MCF 10A (cell line): ENCODE results near the gene PLD5. TPM values are rescaled to one million over a fixed set of nuclear protein-coding genes. Genes with fewer than 3 reads are reported as not detected.

ENCODE experiments used
- BruUV-seq: library from RNA; stranded (reverse); fragments of 400-500 nt; replicated peaks from 2 replicates; lab custom pipeline; 2021; lab: Mats Ljungman, UMichigan
- CTCF ChIA-PET: fragments of 300-600 bp; sonication (Branson Sonifier 250); formaldehyde crosslinking; extraction: SDS; loops from one replicate; lab custom pipeline; 2021; ENCODE audit warnings: antibody characterized with exemption, inconsistent platforms; lab: Yijun Ruan, JAX
- POLR2A ChIA-PET: fragments of 300-600, 350-650 bp; sonication (Branson Sonifier 250); formaldehyde crosslinking; extraction: SDS; loops from one replicate; lab custom pipeline; 2020; ENCODE audit warnings: antibody characterized with exemption, inconsistent platforms; lab: Yijun Ruan, JAX
- DNase-seq: peaks from one replicate; pipeline ENCODE4 v3.0.0-alpha.2; 2018; ENCODE audit not compliant: unreplicated experiment
- H3K27ac Mint-ChIP-seq: one replicate; pipeline ENCODE4 v1.8.0; 2022; ENCODE audit warnings: mild to moderate bottlenecking, low read depth, mixed read lengths; ENCODE audit not compliant: unreplicated experiment
- H3K27me3 Mint-ChIP-seq: one replicate; pipeline ENCODE4 v1.8.0; 2022; ENCODE audit warnings: mixed read lengths; ENCODE audit not compliant: insufficient read depth, unreplicated experiment
- H3K36me3 Mint-ChIP-seq: one replicate; pipeline ENCODE4 v1.8.0; 2022; ENCODE audit warnings: mild to moderate bottlenecking, moderate library complexity, mixed read lengths; ENCODE audit not compliant: insufficient read depth, unreplicated experiment
- H3K4me1 Mint-ChIP-seq: one replicate; pipeline ENCODE4 v1.8.0; 2022; ENCODE audit warnings: mixed read lengths; ENCODE audit not compliant: insufficient read depth, unreplicated experiment
- H3K4me3 Mint-ChIP-seq: one replicate; pipeline ENCODE4 v1.8.0; 2022; ENCODE audit warnings: mild to moderate bottlenecking, moderate library complexity, mixed read lengths; ENCODE audit not compliant: unreplicated experiment
- H3K9me3 Mint-ChIP-seq: one replicate; pipeline ENCODE4 v1.8.0; 2022; ENCODE audit warnings: mixed read lengths; ENCODE audit not compliant: unreplicated experiment
- CTCF ChIP-seq: fragments of 200-600 bp; IDR thresholded peaks from one replicate; pipeline ENCODE4 v1.8.0; 2022; ENCODE audit warnings: antibody characterized with exemption, mild to moderate bottlenecking; ENCODE audit not compliant: unreplicated experiment
- intact Hi-C: fragments of 100-400 bp; cut with micrococcal nuclease; formaldehyde crosslinking; loops from 2 replicates; pipeline ENCODE4 v1.14.1; 2022
- total RNA-seq: library from RNA; stranded (reverse); gene quantifications from 2 replicates; pipeline ENCODE4 v1.2.3, GENCODE V29; 2022

PLD5 gene
- total RNA-seq, 1 experiment from 2014 or later: 18.3 TPM

GRCh38 chr1:242147096-242147976 lies 377.2 kb downstream of the PLD5 start:
- DNase-seq: peak; percentile 97
- peaks cover 8% of the 10 kb centered on the region for H3K4me1 Mint-ChIP-seq
- intact Hi-C loops: no loop called here
- no peaks in the 10 kb centered on the region for H3K27me3 Mint-ChIP-seq
- no peaks in the 10 kb centered on the region for H3K36me3 Mint-ChIP-seq
- no peak for TF ChIP-seq CTCF
- ChIA-PET CTCF (interaction anchor here (1.1 to 1.5 kb wide), 2 partner anchors 18 to 307 kb away, joined by 3 to 5 read pairs; no protein-coding TSS in a partner anchor), POLR2A (interaction anchor here (0.6 to 2.2 kb wide), 3 partner anchors 10 to 266 kb away, joined by 3 to 5 read pairs (median 4); no protein-coding TSS in a partner anchor)
- peak overlapping the region; percentile 76 for H3K27ac Mint-ChIP-seq
- H3K9me3 Mint-ChIP-seq: no peaks in the 10 kb centered on the region
- BruUV-seq: no TSS peak
- peak overlapping the region; percentile 53 for H3K4me3 Mint-ChIP-seq

GRCh38 chr1:242146652-242147051 lies 377.8 kb downstream of the PLD5 start:
- peak overlapping the region; percentile 76 for H3K27ac Mint-ChIP-seq
- no peaks in the 10 kb centered on the region for H3K9me3 Mint-ChIP-seq
- CTCF ChIA-PET: interaction anchor here (1.0 kb wide), 1 partner anchor 28 kb away, joined by 3 read pairs; no protein-coding TSS in a partner anchor
- TF ChIP-seq CTCF: no peak
- peak overlapping the region; percentile 53 for H3K4me3 Mint-ChIP-seq
- H3K36me3 Mint-ChIP-seq: no peaks in the 10 kb centered on the region
- POLR2A ChIA-PET: interaction anchor here (0.8 kb wide), 1 partner anchor 54 kb away, joined by 3 read pairs; no protein-coding TSS in a partner anchor
- peak; percentile 62 for DNase-seq
- BruUV-seq: no TSS peak
- no peaks in the 10 kb centered on the region for H3K27me3 Mint-ChIP-seq
- peaks cover 8% of the 10 kb centered on the region for H3K4me1 Mint-ChIP-seq
- intact Hi-C loops: no loop called here

GRCh38 chr1:242140836-242141235 lies 383.7 kb downstream of the PLD5 start:
- Mint-ChIP-seq H3K36me3 (no peaks in the 10 kb centered on the region), H3K27me3 (no peaks in the 10 kb centered on the region), H3K27ac (no peak overlapping the region), H3K9me3 (no peaks in the 10 kb centered on the region), H3K4me3 (no peak overlapping the region), H3K4me1 (no peaks in the 10 kb centered on the region)
- intact Hi-C loops: no loop called here
- BruUV-seq: no TSS peak
- no peak for DNase-seq
- ChIA-PET POLR2A (no interaction called here), CTCF (interaction anchor here (0.6 to 1.4 kb wide), 2 partner anchors 12 to 1364 kb away, joined by 3 to 8 read pairs; no protein-coding TSS in a partner anchor)
- TF ChIP-seq CTCF: no peak

- Mint-ChIP-seq H3K27ac (no peak overlapping the region), H3K4me1 (no peaks in the 10 kb centered on the region), H3K27me3 (no peaks in the 10 kb centered on the region), H3K4me3 (no peak overlapping the region), H3K9me3 (no peaks in the 10 kb centered on the region), H3K36me3 (no peaks in the 10 kb centered on the region)
- ChIA-PET POLR2A (no interaction called here), CTCF (interaction anchor here (0.7 kb wide), 1 partner anchor 1439 kb away, joined by 3 read pairs; no protein-coding TSS in a partner anchor)
- no peak for TF ChIP-seq CTCF
- BruUV-seq: no TSS peak
- intact Hi-C loops: no loop called here
- DNase-seq: no peak
Observed at GRCh38 chr1:242139986-242140385, 384.5 kb downstream of the PLD5 start.
